ENCODE measurements around the gene LRMDA. TPM values are rescaled to one million over a fixed set of nuclear protein-coding genes. Genes with fewer than 3 reads are reported as not detected.

LRMDA gene
- total and polyA plus RNA-seq, 2 of the 13 experiments (the other 11 are each of a cell fraction or from before 2014, with no cell fraction given) = 13.4 to 22.0 TPM

DNA sequence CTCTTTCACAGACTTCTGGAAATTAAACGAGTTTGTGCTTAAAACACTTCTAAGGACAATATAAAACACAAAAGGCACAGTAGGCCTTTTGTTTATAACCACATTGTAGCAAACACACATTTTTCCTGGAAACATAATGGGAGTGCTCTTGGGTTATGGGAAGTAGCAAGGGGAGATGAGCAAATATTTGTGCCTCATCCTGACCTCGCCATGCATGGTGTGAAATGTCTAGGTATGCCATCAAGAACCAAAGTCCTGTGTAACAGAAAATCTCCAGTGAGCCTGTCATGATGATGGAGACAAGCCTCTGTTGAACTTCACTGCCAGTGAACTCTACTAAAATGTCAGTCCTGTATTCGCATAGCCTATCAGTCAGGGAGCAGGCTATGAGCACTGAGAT lies 1029.6 kb downstream of the LRMDA start (continued):
- TF ChIP-seq NR2F1 (CRISPR knock-in tag; IDR thresholded peaks at IDR 0.05) (no peak), ZNF775 (CRISPR knock-in tag; IDR thresholded peaks at IDR 0.05; ENCODE audit: borderline replicate concordance) (no peak), NR2F6 (IDR thresholded peaks at IDR 0.05) (0 out of 2 replicates have a peak, but pooled peaks have one; percentile 14), NR2F6 (CRISPR knock-in tag; IDR thresholded peaks at IDR 0.05) (no peak), CEBPB (IDR thresholded peaks at IDR 0.05; ENCODE audit: borderline replicate concordance, low read depth, low read length) (no peak), RARA (CRISPR knock-in tag; IDR thresholded peaks at IDR 0.05) (peak; percentile 79), NR3C1 (CRISPR knock-in tag; IDR thresholded peaks at IDR 0.05) (no peak), ZNF30 (CRISPR knock-in tag; IDR thresholded peaks at IDR 0.05) (no peak), ZNF136 (CRISPR knock-in tag; IDR thresholded peaks at IDR 0.05; ENCODE audit: low read depth) (no peak), ZBTB1 (CRISPR knock-in tag; IDR thresholded peaks at IDR 0.05; ENCODE audit: borderline replicate concordance) (no peak), KDM4B (CRISPR knock-in tag; IDR thresholded peaks at IDR 0.05) (no peak), DNMT3B (CRISPR knock-in tag; conservative IDR thresholded peaks at IDR 0.05) (no peak), FOSL2 (CRISPR knock-in tag; IDR thresholded peaks at IDR 0.05) (0 out of 2 replicates have a peak, but pooled peaks have one; percentile 9)
- TF ChIP-seq, protein P1, sequence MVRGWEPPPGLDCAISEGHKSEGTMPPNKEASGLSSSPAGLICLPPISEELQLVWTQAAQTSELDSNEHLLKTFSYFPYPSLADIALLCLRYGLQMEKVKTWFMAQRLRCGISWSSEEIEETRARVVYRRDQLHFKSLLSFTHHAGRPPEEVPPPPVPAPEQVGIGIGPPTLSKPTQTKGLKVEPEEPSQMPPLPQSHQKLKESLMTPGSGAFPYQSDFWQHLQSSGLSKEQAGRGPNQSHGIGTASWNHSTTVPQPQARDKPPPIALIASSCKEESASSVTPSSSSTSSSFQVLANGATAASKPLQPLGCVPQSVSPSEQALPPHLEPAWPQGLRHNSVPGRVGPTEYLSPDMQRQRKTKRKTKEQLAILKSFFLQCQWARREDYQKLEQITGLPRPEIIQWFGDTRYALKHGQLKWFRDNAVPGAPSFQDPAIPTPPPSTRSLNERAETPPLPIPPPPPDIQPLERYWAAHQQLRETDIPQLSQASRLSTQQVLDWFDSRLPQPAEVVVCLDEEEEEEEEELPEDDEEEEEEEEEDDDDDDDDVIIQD (CRISPR knock-in tag; IDR thresholded peaks at IDR 0.05; ENCODE audit: low read depth) = 0 out of 2 replicates have a peak, but pooled peaks have one; percentile 13
- TF ChIP-seq, protein P2, sequence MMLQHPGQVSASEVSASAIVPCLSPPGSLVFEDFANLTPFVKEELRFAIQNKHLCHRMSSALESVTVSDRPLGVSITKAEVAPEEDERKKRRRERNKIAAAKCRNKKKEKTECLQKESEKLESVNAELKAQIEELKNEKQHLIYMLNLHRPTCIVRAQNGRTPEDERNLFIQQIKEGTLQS (CRISPR knock-in tag; IDR thresholded peaks at IDR 0.05) = no peak
- TF ChIP-seq, protein P3, sequence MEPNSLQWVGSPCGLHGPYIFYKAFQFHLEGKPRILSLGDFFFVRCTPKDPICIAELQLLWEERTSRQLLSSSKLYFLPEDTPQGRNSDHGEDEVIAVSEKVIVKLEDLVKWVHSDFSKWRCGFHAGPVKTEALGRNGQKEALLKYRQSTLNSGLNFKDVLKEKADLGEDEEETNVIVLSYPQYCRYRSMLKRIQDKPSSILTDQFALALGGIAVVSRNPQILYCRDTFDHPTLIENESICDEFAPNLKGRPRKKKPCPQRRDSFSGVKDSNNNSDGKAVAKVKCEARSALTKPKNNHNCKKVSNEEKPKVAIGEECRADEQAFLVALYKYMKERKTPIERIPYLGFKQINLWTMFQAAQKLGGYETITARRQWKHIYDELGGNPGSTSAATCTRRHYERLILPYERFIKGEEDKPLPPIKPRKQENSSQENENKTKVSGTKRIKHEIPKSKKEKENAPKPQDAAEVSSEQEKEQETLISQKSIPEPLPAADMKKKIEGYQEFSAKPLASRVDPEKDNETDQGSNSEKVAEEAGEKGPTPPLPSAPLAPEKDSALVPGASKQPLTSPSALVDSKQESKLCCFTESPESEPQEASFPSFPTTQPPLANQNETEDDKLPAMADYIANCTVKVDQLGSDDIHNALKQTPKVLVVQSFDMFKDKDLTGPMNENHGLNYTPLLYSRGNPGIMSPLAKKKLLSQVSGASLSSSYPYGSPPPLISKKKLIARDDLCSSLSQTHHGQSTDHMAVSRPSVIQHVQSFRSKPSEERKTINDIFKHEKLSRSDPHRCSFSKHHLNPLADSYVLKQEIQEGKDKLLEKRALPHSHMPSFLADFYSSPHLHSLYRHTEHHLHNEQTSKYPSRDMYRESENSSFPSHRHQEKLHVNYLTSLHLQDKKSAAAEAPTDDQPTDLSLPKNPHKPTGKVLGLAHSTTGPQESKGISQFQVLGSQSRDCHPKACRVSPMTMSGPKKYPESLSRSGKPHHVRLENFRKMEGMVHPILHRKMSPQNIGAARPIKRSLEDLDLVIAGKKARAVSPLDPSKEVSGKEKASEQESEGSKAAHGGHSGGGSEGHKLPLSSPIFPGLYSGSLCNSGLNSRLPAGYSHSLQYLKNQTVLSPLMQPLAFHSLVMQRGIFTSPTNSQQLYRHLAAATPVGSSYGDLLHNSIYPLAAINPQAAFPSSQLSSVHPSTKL (CRISPR knock-in tag; IDR thresholded peaks at IDR 0.05) = 0 out of 2 replicates have a peak, but pooled peaks have one; percentile 33
- TF ChIP-seq, protein P4, sequence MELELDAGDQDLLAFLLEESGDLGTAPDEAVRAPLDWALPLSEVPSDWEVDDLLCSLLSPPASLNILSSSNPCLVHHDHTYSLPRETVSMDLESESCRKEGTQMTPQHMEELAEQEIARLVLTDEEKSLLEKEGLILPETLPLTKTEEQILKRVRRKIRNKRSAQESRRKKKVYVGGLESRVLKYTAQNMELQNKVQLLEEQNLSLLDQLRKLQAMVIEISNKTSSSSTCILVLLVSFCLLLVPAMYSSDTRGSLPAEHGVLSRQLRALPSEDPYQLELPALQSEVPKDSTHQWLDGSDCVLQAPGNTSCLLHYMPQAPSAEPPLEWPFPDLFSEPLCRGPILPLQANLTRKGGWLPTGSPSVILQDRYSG (CRISPR knock-in tag; IDR thresholded peaks at IDR 0.05) = no peak

Data from HepG2 (cell line).